H1 (cell line): ENCODE data around the gene ATP7B. TPM values are rescaled to one million over a fixed set of nuclear protein-coding genes. Genes with fewer than 3 reads are reported as not detected.

Experiments
- CTCF ChIA-PET: fragments of 300-600 bp; sonication (Branson Sonifier 250); formaldehyde crosslinking; loops from one replicate; lab custom pipeline; 2021; ENCODE audit not compliant: partially characterized antibody; lab: Charles Lee
- POLR2A ChIA-PET: fragments of 300-600 bp; sonication (Branson Sonifier 250); formaldehyde crosslinking; loops from one replicate; lab custom pipeline; 2021; ENCODE audit warnings: inconsistent platforms; ENCODE audit not compliant: partially characterized antibody; lab: Charles Lee
- DNase-seq, 2 experiments: peaks; one replicate each; pipeline versions ENCODE4 v3.0.0 to v3.0.0-alpha.2; 2010 to 2022; ENCODE audit warnings: low spot score in 2 of 2, low read depth in 1 of 2, mixed read lengths in 1 of 2
- FAIRE-seq: peaks from 2 replicates; lab custom pipeline; 2011; peaks lifted over from hg19 to GRCh38; lab: Jason Lieb, UNC
- H2AFZ ChIP-seq: 2 replicates; pipeline ENCODE4 v1.8.1; 2012; ENCODE audit warnings: low read length, inconsistent platforms
- H2AK5ac ChIP-seq: 2 replicates; pipeline ENCODE4 v1.6.1; 2013; ENCODE audit warnings: low read depth, low read length
- H2BK120ac ChIP-seq: replicated peaks from 2 replicates; pipeline ENCODE3; 2013; ENCODE audit warnings: low read depth, low read length, inconsistent platforms
- H2BK12ac ChIP-seq: 2 replicates; pipeline ENCODE4 v1.6.1; 2013; ENCODE audit warnings: low read depth, low read length
- H2BK15ac ChIP-seq: 2 replicates; pipeline ENCODE4 v1.6.1; 2013; ENCODE audit warnings: low read length
- H2BK20ac ChIP-seq: 2 replicates; pipeline ENCODE4 v1.6.1; 2013; ENCODE audit warnings: low read length
- H2BK5ac ChIP-seq: 2 replicates; pipeline ENCODE4 v1.6.1; 2013; ENCODE audit warnings: low read depth, low read length
- H3K14ac ChIP-seq: 2 replicates; pipeline ENCODE4 v1.6.1; 2013; ENCODE audit warnings: inconsistent platforms; ENCODE audit not compliant: insufficient read length
- H3K18ac ChIP-seq: 2 replicates; pipeline ENCODE4 v1.6.1; 2013; ENCODE audit warnings: low read length; ENCODE audit errors: extremely low read depth
- H3K23ac ChIP-seq: 2 replicates; pipeline ENCODE4 v1.6.1; 2013; ENCODE audit warnings: inconsistent platforms; ENCODE audit not compliant: insufficient read length
- H3K23me2 ChIP-seq: 2 replicates; pipeline ENCODE4 v1.6.1; 2013; ENCODE audit warnings: low read depth, low read length
- H3K27ac ChIP-seq: 2 replicates; pipeline ENCODE4 v1.6.1; 2011; ENCODE audit warnings: low read depth, low read length, inconsistent platforms
- H3K27me3 ChIP-seq, 4 experiments: replicated peaks in 1 of 4; 1 replicate in 1 of 4; 2 replicates in 3 of 4; pipeline versions ENCODE4 v1.6.1 to v1.8.1; 2011 to 2013; ENCODE audit warnings: low read length in 3 of 4, mild to moderate bottlenecking in 3 of 4, inconsistent platforms in 2 of 4, mixed read lengths in 2 of 4, moderate library complexity in 1 of 4; ENCODE audit not compliant: control insufficient read depth in 3 of 4, insufficient read depth in 3 of 4; ENCODE audit errors: extremely low read depth in 1 of 4
- H3K36me3 ChIP-seq, 4 experiments: 2 replicates each; pipeline versions ENCODE4 v1.6.1 to v1.8.1; 2011 to 2013; ENCODE audit warnings: mild to moderate bottlenecking in 4 of 4, low read length in 3 of 4, moderate library complexity in 2 of 4, control low read depth in 1 of 4, inconsistent platforms in 1 of 4; ENCODE audit not compliant: insufficient read depth in 4 of 4, control insufficient read depth in 2 of 4
- H3K4ac ChIP-seq: replicated peaks from 2 replicates; pipeline ENCODE3; 2013; ENCODE audit warnings: low read length, low read depth, mixed read lengths, inconsistent platforms; ENCODE audit not compliant: insufficient read length
- H3K4me1 ChIP-seq, 4 experiments: replicated peaks in 1 of 4; 1 replicate in 1 of 4; 2 replicates in 3 of 4; pipeline versions ENCODE4 v1.6.1 to v1.8.1; 2011 to 2013; ENCODE audit warnings: low read length in 3 of 4, inconsistent platforms in 2 of 4, mixed read lengths in 1 of 4; ENCODE audit not compliant: insufficient read depth in 4 of 4, control insufficient read depth in 3 of 4
- H3K4me2 ChIP-seq, 2 experiments: 2 replicates each; pipeline versions ENCODE4 v1.6.1 to v1.8.1; 2011 to 2013; ENCODE audit warnings: low read depth in 2 of 2, low read length in 2 of 2, control low read depth in 1 of 2, inconsistent platforms in 1 of 2, mild to moderate bottlenecking in 1 of 2; ENCODE audit not compliant: insufficient read depth in 1 of 2
- H3K4me3 ChIP-seq, 4 experiments: fragments of 200-600, 300-600 bp in 1 of 4; sonication (generic), shearing (Covaris generic), sonication (Bioruptor Twin) in 1 of 4; 2 replicates each; pipeline versions ENCODE4 v1.5.1 to v1.8.1; 2011 to 2016; ENCODE audit warnings: low read length in 4 of 4, low read depth in 3 of 4, control low read depth in 2 of 4, inconsistent platforms in 2 of 4, mild to moderate bottlenecking in 2 of 4, mixed read lengths in 1 of 4, moderate library complexity in 1 of 4; ENCODE audit not compliant: insufficient read depth in 2 of 4; ENCODE audit errors: extremely low read depth in 1 of 4
- H3K56ac ChIP-seq: replicated peaks from 2 replicates; pipeline ENCODE3; 2013; ENCODE audit warnings: low read depth, mild to moderate bottlenecking, mixed read lengths, low read length, inconsistent platforms; ENCODE audit not compliant: insufficient read length
- H3K79me1 ChIP-seq: 2 replicates; pipeline ENCODE4 v1.6.1; 2013; ENCODE audit warnings: low read depth, low read length, control low read depth
- H3K79me2 ChIP-seq, 2 experiments: 2 replicates each; pipeline versions ENCODE4 v1.6.1 to v1.8.1; 2012 to 2013; ENCODE audit warnings: low read length in 2 of 2, mild to moderate bottlenecking in 2 of 2, inconsistent platforms in 1 of 2; ENCODE audit not compliant: insufficient read depth in 2 of 2, control insufficient read depth in 1 of 2
- H3K9ac ChIP-seq, 4 experiments: replicated peaks in 1 of 4; 1 replicate in 1 of 4; 2 replicates in 3 of 4; pipeline versions ENCODE4 v1.6.1 to v1.8.1; 2011 to 2013; ENCODE audit warnings: low read depth in 3 of 4, low read length in 3 of 4, control low read depth in 2 of 4, mild to moderate bottlenecking in 2 of 4, moderate library complexity in 2 of 4, inconsistent platforms in 1 of 4; ENCODE audit errors: extremely low read depth in 1 of 4
- H3K9me3 ChIP-seq, 2 experiments: 2 replicates each; pipeline versions ENCODE4 v1.6.1 to v1.8.1; 2012 to 2013; ENCODE audit warnings: mild to moderate bottlenecking in 2 of 2, moderate library complexity in 2 of 2, control low read depth in 1 of 2, inconsistent platforms in 1 of 2, low read depth in 1 of 2, low read length in 1 of 2, mixed read lengths in 1 of 2; ENCODE audit not compliant: insufficient read depth in 2 of 2
- H4K20me1 ChIP-seq, 2 experiments: replicated peaks in 1 of 2; 2 replicates each; pipeline versions ENCODE3 to v1.8.1; 2011 to 2013; ENCODE audit warnings: inconsistent platforms in 2 of 2, low read length in 2 of 2, mild to moderate bottlenecking in 1 of 2; ENCODE audit not compliant: insufficient read depth in 2 of 2, control insufficient read depth in 1 of 2
- H4K5ac ChIP-seq: 2 replicates; pipeline ENCODE4 v1.6.1; 2013; ENCODE audit warnings: low read length, low read depth, mixed read lengths, inconsistent platforms; ENCODE audit not compliant: insufficient read length
- H4K8ac ChIP-seq: 2 replicates; pipeline ENCODE4 v1.8.0; 2013; ENCODE audit warnings: mild to moderate bottlenecking, moderate library complexity, low read length, inconsistent platforms; ENCODE audit not compliant: insufficient read depth; ENCODE audit errors: extremely low read depth
- H4K91ac ChIP-seq: replicated peaks from 2 replicates; pipeline ENCODE3; 2013; ENCODE audit warnings: low read length, mixed read lengths, inconsistent platforms; ENCODE audit not compliant: insufficient read length
- CHD1 ChIP-seq: IDR thresholded peaks from 2 replicates; pipeline ENCODE4 v1.6.1; 2012; ENCODE audit warnings: low read depth, low read length, improper control_type of control experiment
- JUND ChIP-seq: IDR thresholded peaks from 2 replicates; pipeline ENCODE4 v1.6.1; 2011; ENCODE audit warnings: mild to moderate bottlenecking, improper control_type of control experiment, low read length
- PHF8 ChIP-seq: fragments of 200-600 bp; sonication (generic); conservative IDR thresholded peaks from 2 replicates; pipeline ENCODE4 v1.7.1; 2012; ENCODE audit warnings: low read depth, mild to moderate bottlenecking, inconsistent platforms, low read length, moderate library complexity
- RNF2 ChIP-seq: fragments of 200-900, 300-1000 bp; sonication (generic); IDR thresholded peaks from 2 replicates; pipeline ENCODE4 v1.7.1; 2016; ENCODE audit warnings: borderline replicate concordance, low read depth, mild to moderate bottlenecking, antibody characterized with exemption, low read length; ENCODE audit not compliant: poor library complexity, severe bottlenecking; ENCODE audit errors: missing control alignments
- TAF1 ChIP-seq: IDR thresholded peaks from 2 replicates; pipeline ENCODE4 v1.6.1; 2011; ENCODE audit warnings: mild to moderate bottlenecking, low read depth, low read length
- YY1 ChIP-seq: IDR thresholded peaks from 2 replicates; pipeline ENCODE4 v1.6.1; 2011; ENCODE audit warnings: low read depth, mild to moderate bottlenecking, low read length
- WGBS, 2 experiments: shearing (Covaris generic) in 1 of 2; methylation state at CpG; one replicate each; pipeline versions ENCODE4 v1.1.6 to v1.1.7; 2013 to 2015; ENCODE audit warnings: low lambda C conversion rate in 2 of 2, mixed read lengths in 2 of 2, inconsistent platforms in 1 of 2, low coverage in 1 of 2, missing lambda C conversion rate in 1 of 2; ENCODE audit not compliant: insufficient replicate concordance in 2 of 2, insufficient coverage in 1 of 2, insufficient read length in 1 of 2; ENCODE audit errors: extremely low coverage in 1 of 2, missing lambda C conversion rate in 1 of 2; 5-methylcytosine and 5-hydroxymethylcytosine counted together
- polyA plus RNA-seq, 7 experiments: library from polyadenylated mRNA; depleted of rRNA in 3 of 7; stranded (reverse) in 5 of 7; unstranded in 2 of 7; fragments of >200 nt in 5 of 7; fragments of 200-250 nt in 2 of 7; gene quantifications; 1 replicate in 5 of 7; 2 replicates in 1 of 7; 4 replicates in 1 of 7; pipeline versions ENCODE4 v1.2.1 to v1.2.3, GENCODE V29; 2011 to 2013; ENCODE audit warnings: missing spikeins in 2 of 7, mixed read lengths in 2 of 7
- total RNA-seq: library from RNA; stranded (reverse); fragmentation: NEBNext Ultra II Directional; extraction: Animal tissue kit (Norgen Biotek cat#: 25700); gene quantifications from 2 replicates; pipeline ENCODE4 v1.2.1, GENCODE V29; 2021

ATP7B gene
- total and polyA plus RNA-seq, 2 of the 8 experiments (the other 6 are each of a cell fraction or from before 2014, with no cell fraction given), result 4.1 to 9.2 TPM

GRCh38 chr13:51957377-51958216 is 53.7 kb downstream of the ATP7B start:
- Histone ChIP-seq H3K79me1 (no peaks in the 10 kb centered on the region), H4K5ac (no peak overlapping the region), H2AK5ac (no peak overlapping the region), H3K4me3 (no peak overlapping the region), H2BK120ac (no peak overlapping the region), H3K4ac (no peak overlapping the region), H3K36me3 (no peaks in the 10 kb centered on the region), H3K23ac (no peak overlapping the region), H3K18ac (no peak overlapping the region), H3K56ac (no peak overlapping the region), H3K27ac (no peak overlapping the region), H2AFZ (no peak overlapping the region), H3K9ac (no peak overlapping the region), H2BK12ac (no peak overlapping the region), H3K4me2 (no peak overlapping the region), H2BK20ac (no peak overlapping the region), H4K91ac (no peak overlapping the region), H4K8ac (no peak overlapping the region), H3K79me2 (no peaks in the 10 kb centered on the region), H3K4me1 (no peaks in the 10 kb centered on the region), H3K23me2 (no peaks in the 10 kb centered on the region), H2BK5ac (no peak overlapping the region), H3K27me3 (no peaks in the 10 kb centered on the region), H3K14ac (no peak overlapping the region), H2BK15ac (no peak overlapping the region), H4K20me1 (peaks cover 0 to 2% of the 10 kb centered on the region in 2 experiments), H3K9me3 (no peaks in the 10 kb centered on the region)
- DNase-seq (no peak), FAIRE-seq (no peak)
- ChIA-PET CTCF (interaction anchor here (0.8 to 3.0 kb wide), 4 partner anchors 11 to 170 kb away, joined by 3 to 14 read pairs (median 6); partner anchors contain the start of gene NEK5), POLR2A (no interaction called here)
- 94% methylated on average over 9 of the region's 9 CpGs; no CpG with 5 or more reads in 1 of the 2 experiments for WGBS, 2 experiments
- no peak for TF ChIP-seq RNF2
- no peak for TF ChIP-seq YY1
- no peak for TF ChIP-seq PHF8
- TF ChIP-seq TAF1, result no peak
- TF ChIP-seq CHD1, result no peak
- no peak for TF ChIP-seq JUND
